Kidney (tissue), 14 donors: ENCODE data around the gene CCSAP. TPM values are rescaled to one million over a fixed set of nuclear protein-coding genes. Genes with fewer than 3 reads are reported as not detected.

Experiments used
- DNase-seq, 5 donors: peaks; one replicate each; pipeline ENCODE4 v3.0.0-alpha.2; 2013 to 2020
- FAIRE-seq: peaks from 2 replicates; lab custom pipeline; 2012; peaks lifted over from hg19 to GRCh38; lab: Jason Lieb, UNC
- H3K27ac ChIP-seq, 2 donors: one replicate each; pipeline ENCODE4 v1.7.0; 2013; ENCODE audit warnings: low read depth in 2 of 2, low read length in 2 of 2, inconsistent platforms in 1 of 2
- H3K27me3 ChIP-seq: one replicate; pipeline ENCODE4 v1.7.1; 2013; ENCODE audit warnings: low read length, inconsistent platforms; ENCODE audit not compliant: control insufficient read depth, insufficient read depth
- H3K36me3 ChIP-seq, 3 donors: one replicate each; pipeline versions ENCODE4 v1.7.0 to v1.7.1; 2013; ENCODE audit warnings: low read length in 3 of 3, control low read depth in 1 of 3, inconsistent platforms in 1 of 3; ENCODE audit not compliant: insufficient read depth in 3 of 3, control insufficient read depth in 2 of 3
- H3K4me1 ChIP-seq, 3 donors: one replicate each; pipeline versions ENCODE4 v1.7.0 to v1.7.1; 2013; ENCODE audit warnings: low read length in 3 of 3, inconsistent platforms in 1 of 3, low read depth in 1 of 3; ENCODE audit not compliant: control insufficient read depth in 2 of 3, insufficient read depth in 2 of 3
- H3K4me3 ChIP-seq, 3 donors: one replicate each; pipeline versions ENCODE4 v1.7.0 to v1.8.1; 2013; ENCODE audit warnings: low read length in 3 of 3, control low read depth in 1 of 3, inconsistent platforms in 1 of 3
- H3K9ac ChIP-seq, 3 donors: one replicate each; pipeline versions ENCODE4 v1.7.0 to v1.7.1; 2013; ENCODE audit warnings: low read length in 3 of 3, control low read depth in 1 of 3, inconsistent platforms in 1 of 3
- H3K9me3 ChIP-seq, 3 donors: one replicate each; pipeline versions ENCODE4 v1.7.0 to v1.7.1; 2013; ENCODE audit warnings: low read length in 3 of 3, control low read depth in 1 of 3, inconsistent platforms in 1 of 3; ENCODE audit not compliant: control insufficient read depth in 2 of 3, insufficient read depth in 1 of 3
- intact Hi-C: fragments of 100-400 bp; cut with DNase I; formaldehyde crosslinking; loops from one replicate; pipeline ENCODE4 v1.11.1; 2022
- polyA plus RNA-seq: library from polyadenylated mRNA; stranded (reverse); fragments of 350-450 nt; fragmentation: Illumina TruSeq; extraction: RNeasy Lipid Tissue Mini Kit (QIAGEN cat#74804); gene quantifications from one replicate; pipeline ENCODE4 v1.2.3, GENCODE V29; 2014; ENCODE audit warnings: low read depth, low replicate concordance; ENCODE audit not compliant: insufficient read depth
- total RNA-seq: library from RNA; stranded (reverse); fragmentation: NEBNext Ultra II Directional; extraction: Animal tissue kit (Norgen Biotek cat#: 25700); gene quantifications from one replicate; pipeline ENCODE4 v1.2.1, GENCODE V29; 2021
- TF ChIP-seq, protein P1 (sequence below): IDR thresholded peaks from 3 replicates; pipeline ENCODE4 v1.5.1; 2012; ENCODE audit warnings: mild to moderate bottlenecking, moderate library complexity, borderline replicate concordance; ENCODE audit not compliant: insufficient read depth; ENCODE audit errors: extremely low read depth
- donor health status: control.
- donor health status: control.
- donor health status: control.
- donor health status: control.
- donor health status: control.
- donor health status: DM: yes; HTN: yes; CAD: no.
- donor health status: Normal renal cell carcinoma (clear cell type).

Gene CCSAP
- total and polyA plus RNA-seq, 2 donors from 2014 or later, result 0.84 to 3.1 TPM

DNA sequence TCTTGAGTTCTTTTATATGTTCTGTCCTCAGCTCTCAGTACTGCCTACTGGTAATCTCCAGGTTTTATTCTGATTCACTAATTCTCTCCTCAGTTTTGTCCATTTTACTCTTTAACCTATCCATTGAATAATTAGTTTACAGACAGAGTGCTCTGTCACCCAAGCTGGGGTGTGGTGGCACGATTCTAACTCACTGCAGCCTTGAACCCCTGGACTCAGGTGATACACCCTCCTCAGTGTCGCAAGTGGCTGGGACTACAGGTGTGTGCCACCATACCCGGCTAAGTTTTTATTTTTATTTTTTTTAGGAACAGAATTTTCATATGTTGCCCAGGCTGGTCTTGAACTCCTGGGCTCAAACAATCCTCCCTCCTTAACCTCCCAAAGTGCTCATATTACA is 58.0 kb downstream of the CCSAP start:
- Histone ChIP-seq H3K4me1 (peaks cover 0 to 4% (median 0%) of the 10 kb centered on the region in 3 donors), H3K9ac (no peak overlapping the region), H3K27me3 (no peaks in the 10 kb centered on the region), H3K27ac (no peak overlapping the region), H3K9me3 (no peaks in the 10 kb centered on the region), H3K36me3 (no peaks in the 10 kb centered on the region), H3K4me3 (no peak overlapping the region)
- intact Hi-C loops, result no loop called here
- FAIRE-seq, result no peak
- DNase-seq, result no peak
- TF ChIP-seq, protein P1, sequence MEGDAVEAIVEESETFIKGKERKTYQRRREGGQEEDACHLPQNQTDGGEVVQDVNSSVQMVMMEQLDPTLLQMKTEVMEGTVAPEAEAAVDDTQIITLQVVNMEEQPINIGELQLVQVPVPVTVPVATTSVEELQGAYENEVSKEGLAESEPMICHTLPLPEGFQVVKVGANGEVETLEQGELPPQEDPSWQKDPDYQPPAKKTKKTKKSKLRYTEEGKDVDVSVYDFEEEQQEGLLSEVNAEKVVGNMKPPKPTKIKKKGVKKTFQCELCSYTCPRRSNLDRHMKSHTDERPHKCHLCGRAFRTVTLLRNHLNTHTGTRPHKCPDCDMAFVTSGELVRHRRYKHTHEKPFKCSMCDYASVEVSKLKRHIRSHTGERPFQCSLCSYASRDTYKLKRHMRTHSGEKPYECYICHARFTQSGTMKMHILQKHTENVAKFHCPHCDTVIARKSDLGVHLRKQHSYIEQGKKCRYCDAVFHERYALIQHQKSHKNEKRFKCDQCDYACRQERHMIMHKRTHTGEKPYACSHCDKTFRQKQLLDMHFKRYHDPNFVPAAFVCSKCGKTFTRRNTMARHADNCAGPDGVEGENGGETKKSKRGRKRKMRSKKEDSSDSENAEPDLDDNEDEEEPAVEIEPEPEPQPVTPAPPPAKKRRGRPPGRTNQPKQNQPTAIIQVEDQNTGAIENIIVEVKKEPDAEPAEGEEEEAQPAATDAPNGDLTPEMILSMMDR, result no peak

DNA sequence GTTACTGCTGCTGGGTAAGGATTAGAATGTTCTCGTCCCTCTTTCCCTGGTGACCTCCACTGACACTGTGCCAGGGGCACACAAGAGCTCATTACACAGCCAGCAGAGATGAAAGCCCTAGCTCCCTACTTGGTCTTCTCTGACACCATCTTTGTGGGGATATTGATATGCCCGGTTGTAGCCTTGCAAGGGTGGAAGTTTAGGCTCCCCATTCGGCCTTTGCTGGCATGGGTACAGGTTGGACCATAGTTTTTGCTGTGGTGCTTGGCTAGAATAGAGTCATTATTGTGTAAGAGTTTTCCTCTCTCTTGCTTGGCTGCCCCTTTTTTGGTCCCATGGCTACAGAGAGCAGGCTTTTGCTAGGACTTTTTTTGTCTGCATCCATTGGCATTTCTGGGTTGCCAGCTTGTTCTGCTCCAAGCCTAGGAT is 59.6 kb downstream of the CCSAP start:
- TF ChIP-seq, protein P1, result no peak
- FAIRE-seq (no peak), DNase-seq (no peak)
- H3K4me3 ChIP-seq, result no peak overlapping the region
- no peaks in the 10 kb centered on the region for H3K36me3 ChIP-seq
- intact Hi-C loops, result no loop called here
- no peaks in the 10 kb centered on the region for H3K27me3 ChIP-seq
- H3K9ac ChIP-seq, result no peak overlapping the region
- no peak overlapping the region for H3K27ac ChIP-seq
- no peaks in the 10 kb centered on the region for H3K9me3 ChIP-seq
- H3K4me1 ChIP-seq, result peaks cover 0 to 4% (median 0%) of the 10 kb centered on the region in 3 donors

DNA sequence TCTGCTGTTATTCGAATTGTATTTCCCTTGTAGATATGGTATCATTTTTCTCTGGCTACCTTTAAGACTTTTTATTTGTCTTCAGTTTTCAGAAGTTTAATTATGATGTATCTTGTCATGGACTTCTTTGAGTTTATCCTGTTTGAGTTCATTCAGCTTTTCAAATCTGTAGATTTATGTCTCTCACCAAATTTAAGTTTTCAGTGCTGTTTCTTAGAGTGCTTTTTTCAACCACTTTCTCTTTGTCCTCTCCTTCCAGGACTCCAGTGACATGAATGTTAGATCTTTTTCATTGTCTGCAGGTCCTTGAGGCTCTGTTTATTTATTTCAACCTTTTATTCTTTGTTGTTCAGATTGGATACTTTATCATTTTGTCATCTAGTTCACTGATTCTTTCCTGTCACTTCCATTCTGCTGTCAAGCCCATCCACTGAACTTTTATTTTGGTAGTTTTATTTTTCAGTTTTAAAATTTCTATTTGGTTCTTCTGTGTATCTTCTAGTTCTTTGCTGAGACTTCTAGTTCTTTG is 60.5 kb downstream of the CCSAP start:
- Histone ChIP-seq H3K27me3 (no peaks in the 10 kb centered on the region), H3K27ac (no peak overlapping the region), H3K4me3 (no peak overlapping the region), H3K9me3 (no peaks in the 10 kb centered on the region), H3K9ac (no peak overlapping the region), H3K36me3 (no peaks in the 10 kb centered on the region), H3K4me1 (peaks cover 0 to 4% (median 0%) of the 10 kb centered on the region in 3 donors)
- DNase-seq (no peak), FAIRE-seq (no peak)
- TF ChIP-seq, protein P1, result no peak
- intact Hi-C loops, result no loop called here

DNA sequence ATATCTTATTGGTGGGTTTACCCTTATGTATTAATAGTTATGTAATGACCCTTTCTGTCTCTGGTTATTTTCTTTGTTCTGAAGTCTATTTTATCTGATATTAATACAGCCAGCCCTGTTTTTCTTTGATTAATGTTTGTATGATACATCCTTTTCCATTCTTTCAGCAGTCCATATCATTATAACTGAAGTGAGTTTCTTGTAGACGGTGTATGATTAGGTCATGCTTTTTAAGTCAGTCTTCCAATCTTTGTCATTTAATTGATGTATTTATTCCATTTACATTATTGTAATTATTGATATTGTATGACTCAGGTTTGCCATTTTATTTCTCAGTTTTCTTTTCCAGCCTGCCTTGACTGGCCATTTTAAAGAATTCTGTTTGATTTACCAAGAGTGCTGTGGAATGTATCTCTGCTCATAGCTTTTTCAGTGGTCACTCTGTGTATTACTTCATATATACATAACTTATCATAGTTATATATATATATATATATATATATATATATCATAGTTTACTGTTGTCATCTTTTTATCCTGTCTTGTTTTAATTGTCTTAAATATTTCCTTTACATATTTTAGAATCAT is 61.4 kb downstream of the CCSAP start:
- Histone ChIP-seq H3K36me3 (no peaks in the 10 kb centered on the region), H3K4me3 (no peak overlapping the region), H3K27ac (no peak overlapping the region), H3K4me1 (peaks cover 0 to 2% (median 0%) of the 10 kb centered on the region in 3 donors), H3K9me3 (no peaks in the 10 kb centered on the region), H3K27me3 (no peaks in the 10 kb centered on the region), H3K9ac (no peak overlapping the region)
- intact Hi-C loops, result no loop called here
- DNase-seq (no peak), FAIRE-seq (no peak)
- TF ChIP-seq, protein P1, result no peak
